Liver (tissue), 9 donors: ENCODE measurements around the gene DERL2. TPM values are rescaled to one million over a fixed set of nuclear protein-coding genes. Genes with fewer than 3 reads are reported as not detected.

Experiments used
- DNase-seq: peaks from one replicate; pipeline ENCODE4 v3.0.0-alpha.2; 2017; ENCODE audit warnings: low spot score
- H3K27ac ChIP-seq, 2 donors: one replicate each; pipeline ENCODE4 v1.7.0; 2013; ENCODE audit warnings: inconsistent platforms in 2 of 2, low read length in 2 of 2, control low read depth in 1 of 2, low read depth in 1 of 2, mild to moderate bottlenecking in 1 of 2
- H3K27me3 ChIP-seq, 4 donors: one replicate each; pipeline versions ENCODE4 v1.6.1 to v1.7.0; 2013; ENCODE audit warnings: low read length in 3 of 4, inconsistent platforms in 1 of 4, mild to moderate bottlenecking in 1 of 4, moderate library complexity in 1 of 4; ENCODE audit not compliant: control insufficient read depth in 4 of 4, insufficient read depth in 4 of 4
- H3K36me3 ChIP-seq, 4 donors: one replicate each; pipeline versions ENCODE4 v1.6.1 to v1.7.0; 2013; ENCODE audit warnings: low read length in 3 of 4, mild to moderate bottlenecking in 3 of 4, low read depth in 1 of 4, moderate library complexity in 1 of 4; ENCODE audit not compliant: control insufficient read depth in 4 of 4, insufficient read depth in 3 of 4
- H3K4me1 ChIP-seq, 4 donors: one replicate each; pipeline versions ENCODE4 v1.6.1 to v1.7.0; 2013; ENCODE audit warnings: low read length in 3 of 4, mild to moderate bottlenecking in 3 of 4, moderate library complexity in 1 of 4; ENCODE audit not compliant: control insufficient read depth in 4 of 4, insufficient read depth in 4 of 4
- H3K4me3 ChIP-seq, 3 donors: one replicate each; pipeline versions ENCODE4 v1.6.1 to v1.7.0; 2013; ENCODE audit warnings: low read length in 3 of 3, control low read depth in 1 of 3, low read depth in 1 of 3, mild to moderate bottlenecking in 1 of 3
- H3K9ac ChIP-seq, 2 donors: one replicate each; pipeline ENCODE4 v1.7.0; 2013; ENCODE audit warnings: low read length in 2 of 2, mild to moderate bottlenecking in 2 of 2, moderate library complexity in 2 of 2, control low read depth in 1 of 2, low read depth in 1 of 2
- H3K9me3 ChIP-seq, 4 donors: one replicate each; pipeline versions ENCODE4 v1.6.1 to v1.7.0; 2013; ENCODE audit warnings: low read length in 3 of 4; ENCODE audit not compliant: control insufficient read depth in 4 of 4
- EGR1 ChIP-seq, 2 donors: IDR thresholded peaks; 2 replicates each; pipeline ENCODE4 v1.6.1; 2016 to 2018; ENCODE audit warnings: antibody characterized with exemption in 2 of 2, low read depth in 2 of 2
- FOXA1 ChIP-seq: IDR thresholded peaks from 2 replicates; pipeline ENCODE4 v1.6.1; 2016; ENCODE audit warnings: antibody characterized with exemption
- FOXA2 ChIP-seq: IDR thresholded peaks from 2 replicates; pipeline ENCODE4 v1.6.1; 2016; ENCODE audit warnings: antibody characterized with exemption
- GABPA ChIP-seq, 2 donors: IDR thresholded peaks in 1 of 2; conservative IDR thresholded peaks in 1 of 2; 2 replicates each; pipeline ENCODE4 v1.6.1; 2016; ENCODE audit warnings: antibody characterized with exemption in 2 of 2, mild to moderate bottlenecking in 1 of 2, moderate library complexity in 1 of 2
- HNF4A ChIP-seq, 2 donors: conservative IDR thresholded peaks; 2 replicates each; pipeline ENCODE4 v1.6.1; 2016; ENCODE audit warnings: antibody characterized with exemption in 2 of 2, mild to moderate bottlenecking in 2 of 2
- HNF4G ChIP-seq: IDR thresholded peaks from 2 replicates; pipeline ENCODE4 v1.6.1; 2016; ENCODE audit warnings: antibody characterized with exemption
- JUND ChIP-seq, 2 donors: IDR thresholded peaks; 2 replicates each; pipeline ENCODE4 v1.6.1; 2016; ENCODE audit warnings: antibody characterized with exemption in 2 of 2
- NR2F2 ChIP-seq: IDR thresholded peaks from 2 replicates; pipeline ENCODE4 v1.6.1; 2016; ENCODE audit warnings: antibody characterized with exemption
- RAD21 ChIP-seq, 2 donors: IDR thresholded peaks; 2 replicates each; pipeline ENCODE4 v1.6.1; 2016; ENCODE audit warnings: antibody characterized with exemption in 2 of 2, mild to moderate bottlenecking in 2 of 2
- RXRA ChIP-seq, 2 donors: IDR thresholded peaks; 2 replicates each; pipeline ENCODE4 v1.6.1; 2017 to 2018; ENCODE audit warnings: antibody characterized with exemption in 2 of 2, mild to moderate bottlenecking in 1 of 2
- SP1 ChIP-seq: IDR thresholded peaks from 2 replicates; pipeline ENCODE4 v1.6.1; 2018; ENCODE audit warnings: antibody characterized with exemption, mild to moderate bottlenecking
- TAF1 ChIP-seq: conservative IDR thresholded peaks from 2 replicates; pipeline ENCODE4 v1.6.1; 2016; ENCODE audit warnings: antibody characterized with exemption, mild to moderate bottlenecking
- YY1 ChIP-seq: IDR thresholded peaks from 2 replicates; pipeline ENCODE4 v1.6.1; 2016; ENCODE audit warnings: antibody characterized with exemption, mild to moderate bottlenecking
- WGBS: extraction: QIAGEN DNeasy Blood & Tissue Kit; methylation state at CpG from one replicate; pipeline ENCODE4 v1.1.7; 2013; 5-methylcytosine and 5-hydroxymethylcytosine counted together
- polyA plus RNA-seq, 2 donors: library from polyadenylated mRNA; stranded (reverse) in 1 of 2; unstranded in 1 of 2; fragments of 200-250 nt in 1 of 2; fragments of >200 nt in 1 of 2; fragmentation: Nextera tagmentation in 1 of 2; extraction: Ambion mirVana in 1 of 2; gene quantifications; one replicate each; pipeline versions ENCODE4 v1.2.1 to v1.2.3, GENCODE V29; 2013 to 2015
- total RNA-seq, 2 donors: library from RNA; depleted of rRNA; stranded (reverse); fragments of >200 nt; gene quantifications; one replicate each; pipeline ENCODE4 v1.2.3, GENCODE V29; 2014
- TF ChIP-seq, protein P1 (sequence below): IDR thresholded peaks from 2 replicates; pipeline ENCODE4 v1.6.1; 2016; ENCODE audit warnings: antibody characterized with exemption
- TF ChIP-seq, protein P2 (sequence below): IDR thresholded peaks from 2 replicates; pipeline ENCODE4 v1.6.1; 2016; ENCODE audit warnings: antibody characterized with exemption
- TF ChIP-seq, protein P3 (sequence below): IDR thresholded peaks from 2 replicates; pipeline ENCODE4 v1.6.1; 2016; ENCODE audit warnings: antibody characterized with exemption, mild to moderate bottlenecking
- donor health status: healthy.
- donor health status: healthy.
- donor health status: healthy.
- donor health status: healthy.
- donor health status: healthy.

DERL2 gene
- total and polyA plus RNA-seq, 4 donors = 35.8 to 75.3 (median 45.9) TPM

DNA sequence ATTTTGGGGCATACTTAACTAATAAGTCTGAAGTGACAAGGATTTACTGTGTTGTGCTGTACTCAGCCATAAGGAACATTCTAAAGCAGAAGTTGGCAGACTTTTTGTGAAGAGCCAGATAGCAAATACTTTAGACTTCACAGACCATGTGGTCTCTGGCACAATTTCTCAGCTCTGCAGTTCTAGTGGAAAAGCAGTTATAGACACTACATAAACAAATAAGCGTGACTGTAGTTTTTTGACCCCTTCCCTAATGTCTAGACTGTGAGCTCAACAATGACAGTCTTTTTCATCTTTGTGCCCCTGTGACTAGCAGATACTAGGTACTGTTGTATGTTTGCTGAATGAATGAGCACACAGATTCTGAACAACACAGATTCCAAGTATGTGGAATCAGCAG, 61.1 kb downstream of the DERL2 start:
- Histone ChIP-seq H3K4me1 (peaks cover 0 to 12% (median 10%) of the 10 kb centered on the region in 4 donors), H3K36me3 (peaks cover 6 to 63% (median 56%) of the 10 kb centered on the region in 4 donors)
- WGBS = 81% methylated on average over 1 of the region's 1 CpG

DNA sequence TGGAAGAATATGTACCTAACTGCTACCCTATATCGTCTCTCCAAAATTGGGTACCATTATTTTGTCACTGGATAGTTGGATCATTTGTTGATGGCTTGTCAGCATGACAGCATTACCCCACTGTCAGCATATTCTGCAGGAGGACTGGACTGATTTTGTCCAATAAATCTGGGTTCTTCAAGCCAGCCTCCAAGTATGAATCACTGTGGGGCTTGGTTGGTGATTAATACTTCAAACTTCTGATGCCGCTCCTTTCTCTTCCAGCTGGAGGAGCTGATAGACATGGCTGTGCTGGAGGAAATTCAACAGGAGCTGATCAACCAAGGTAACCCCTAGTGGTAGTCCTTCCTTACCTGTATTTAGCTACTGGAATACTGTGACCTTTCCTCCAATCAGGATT, 63.5 kb downstream of the DERL2 start:
- Histone ChIP-seq H3K4me3 (no peak overlapping the region), H3K36me3 (peaks cover 4 to 40% (median 39%) of the 10 kb centered on the region in 4 donors), H3K27me3 (no peaks in the 10 kb centered on the region), H3K9ac (no peak overlapping the region), H3K27ac (no peak overlapping the region), H3K9me3 (no peaks in the 10 kb centered on the region), H3K4me1 (peaks cover 0 to 18% (median 13%) of the 10 kb centered on the region in 4 donors)
- DNase-seq = no peak
- WGBS = 98% methylated on average over 2 of the region's 2 CpGs
- TF ChIP-seq GABPA (IDR thresholded peaks at IDR 0.05 in 1 of 2, conservative IDR thresholded peaks at IDR 0.05 in 1 of 2) (no peak), HNF4A (conservative IDR thresholded peaks at IDR 0.05) (no peak), SP1 (no peak)

More for the DNA sequence above, 61.1 kb downstream of the DERL2 start:
- no peak for DNase-seq
- TF ChIP-seq, protein P1, sequence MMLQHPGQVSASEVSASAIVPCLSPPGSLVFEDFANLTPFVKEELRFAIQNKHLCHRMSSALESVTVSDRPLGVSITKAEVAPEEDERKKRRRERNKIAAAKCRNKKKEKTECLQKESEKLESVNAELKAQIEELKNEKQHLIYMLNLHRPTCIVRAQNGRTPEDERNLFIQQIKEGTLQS = no peak
- TF ChIP-seq NR2F2 = no peak
- TF ChIP-seq JUND (IDR thresholded peaks at IDR 0.05) = no peak
- no peak for TF ChIP-seq YY1
- TF ChIP-seq HNF4A (conservative IDR thresholded peaks at IDR 0.05) = no peak
- TF ChIP-seq FOXA1 = no peak
- no peak for TF ChIP-seq FOXA2
- TF ChIP-seq, protein P2, sequence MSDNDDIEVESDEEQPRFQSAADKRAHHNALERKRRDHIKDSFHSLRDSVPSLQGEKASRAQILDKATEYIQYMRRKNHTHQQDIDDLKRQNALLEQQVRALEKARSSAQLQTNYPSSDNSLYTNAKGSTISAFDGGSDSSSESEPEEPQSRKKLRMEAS = no peak
- no peak for TF ChIP-seq SP1
- TF ChIP-seq HNF4G = no peak
- TF ChIP-seq, protein P3, sequence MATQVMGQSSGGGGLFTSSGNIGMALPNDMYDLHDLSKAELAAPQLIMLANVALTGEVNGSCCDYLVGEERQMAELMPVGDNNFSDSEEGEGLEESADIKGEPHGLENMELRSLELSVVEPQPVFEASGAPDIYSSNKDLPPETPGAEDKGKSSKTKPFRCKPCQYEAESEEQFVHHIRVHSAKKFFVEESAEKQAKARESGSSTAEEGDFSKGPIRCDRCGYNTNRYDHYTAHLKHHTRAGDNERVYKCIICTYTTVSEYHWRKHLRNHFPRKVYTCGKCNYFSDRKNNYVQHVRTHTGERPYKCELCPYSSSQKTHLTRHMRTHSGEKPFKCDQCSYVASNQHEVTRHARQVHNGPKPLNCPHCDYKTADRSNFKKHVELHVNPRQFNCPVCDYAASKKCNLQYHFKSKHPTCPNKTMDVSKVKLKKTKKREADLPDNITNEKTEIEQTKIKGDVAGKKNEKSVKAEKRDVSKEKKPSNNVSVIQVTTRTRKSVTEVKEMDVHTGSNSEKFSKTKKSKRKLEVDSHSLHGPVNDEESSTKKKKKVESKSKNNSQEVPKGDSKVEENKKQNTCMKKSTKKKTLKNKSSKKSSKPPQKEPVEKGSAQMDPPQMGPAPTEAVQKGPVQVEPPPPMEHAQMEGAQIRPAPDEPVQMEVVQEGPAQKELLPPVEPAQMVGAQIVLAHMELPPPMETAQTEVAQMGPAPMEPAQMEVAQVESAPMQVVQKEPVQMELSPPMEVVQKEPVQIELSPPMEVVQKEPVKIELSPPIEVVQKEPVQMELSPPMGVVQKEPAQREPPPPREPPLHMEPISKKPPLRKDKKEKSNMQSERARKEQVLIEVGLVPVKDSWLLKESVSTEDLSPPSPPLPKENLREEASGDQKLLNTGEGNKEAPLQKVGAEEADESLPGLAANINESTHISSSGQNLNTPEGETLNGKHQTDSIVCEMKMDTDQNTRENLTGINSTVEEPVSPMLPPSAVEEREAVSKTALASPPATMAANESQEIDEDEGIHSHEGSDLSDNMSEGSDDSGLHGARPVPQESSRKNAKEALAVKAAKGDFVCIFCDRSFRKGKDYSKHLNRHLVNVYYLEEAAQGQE = no peak
- TF ChIP-seq EGR1 (IDR thresholded peaks at IDR 0.05; ENCODE audit: low read depth in 2 of 2) = no peak
- TF ChIP-seq TAF1 = no peak
- no peak for TF ChIP-seq GABPA (IDR thresholded peaks at IDR 0.05 in 1 of 2, conservative IDR thresholded peaks at IDR 0.05 in 1 of 2)
- no peak for TF ChIP-seq RAD21 (IDR thresholded peaks at IDR 0.05)
- no peak for TF ChIP-seq RXRA (IDR thresholded peaks at IDR 0.05)
- H3K4me3 ChIP-seq = no peak overlapping the region
- no peak overlapping the region for H3K27ac ChIP-seq
- H3K9ac ChIP-seq = no peak overlapping the region
- no peaks in the 10 kb centered on the region for H3K9me3 ChIP-seq
- no peaks in the 10 kb centered on the region for H3K27me3 ChIP-seq

Other genes with a start within 250 kb of the DERL2 start
- gene RABEP1, start 203.9 kb downstream of the DERL2 start, total RNA-seq = 10 to 100 TPM; 21.5 to 26.6 TPM
- 10 to 100 TPM; 13.3 to 19.7 TPM for gene RABEP1, start 203.9 kb downstream of the DERL2 start, polyA plus RNA-seq
- 100 to 1,000 TPM in 1 of 2 donors, 10 to 100 TPM in 1; 61.4 to 124 TPM for gene NUP88, start 66.5 kb downstream of the DERL2 start, total RNA-seq
- 10 to 100 TPM; 39.6 to 53.4 TPM for gene NUP88, start 66.5 kb downstream of the DERL2 start, polyA plus RNA-seq
- 10 to 100 TPM; 21.7 to 37.0 TPM for gene RPAIN, start 66.0 kb downstream of the DERL2 start, total RNA-seq
- gene RPAIN, start 66.0 kb downstream of the DERL2 start, polyA plus RNA-seq = 10 to 100 TPM; 10.9 to 34.0 TPM
- 100 to 1,000 TPM in 1 of 2 donors, 10 to 100 TPM in 1; 94.9 to 107 TPM for gene C1QBP, start 47.0 kb downstream of the DERL2 start, total RNA-seq
- 100 to 1,000 TPM; 118 to 123 TPM for gene C1QBP, start 47.0 kb downstream of the DERL2 start, polyA plus RNA-seq
- gene DHX33, start 17.2 kb downstream of the DERL2 start, total RNA-seq = 10 to 100 TPM in 1 of 2 donors, 1 to 10 TPM in 1; 7.7 to 12.7 TPM
- 1 to 10 TPM; 2.5 to 6.4 TPM for gene DHX33, start 17.2 kb downstream of the DERL2 start, polyA plus RNA-seq
- 10 to 100 TPM; 16.0 to 18.6 TPM for gene MIS12, start 388 bp upstream of the DERL2 start, total RNA-seq
- gene MIS12, start 388 bp upstream of the DERL2 start, polyA plus RNA-seq = 1 to 10 TPM; 4.3 to 6.2 TPM
- 1 to 10 TPM; 2.9 to 5.4 TPM for gene NLRP1, start 98.3 kb upstream of the DERL2 start, total RNA-seq
- 1 to 10 TPM; 1.8 to 3.2 TPM for gene NLRP1, start 98.3 kb upstream of the DERL2 start, polyA plus RNA-seq